Ovary (tissue), 9 donors: ENCODE results near the gene GUCY2F. TPM values are rescaled to one million over a fixed set of nuclear protein-coding genes. Genes with fewer than 3 reads are reported as not detected.

ENCODE experiments used
- DNase-seq, 5 donors: peaks; one replicate each; pipeline ENCODE4 v3.0.0-alpha.2; 2019 to 2020
- H3K27ac ChIP-seq, 2 donors: fragments of 200-600 bp; one replicate each; pipeline versions ENCODE4 v1.5.1 to v1.8.0; 2019 to 2022
- H3K27me3 ChIP-seq: fragments of 200-600 bp; one replicate; pipeline ENCODE4 v1.8.0; 2022
- H3K36me3 ChIP-seq: fragments of 200-600 bp; sonication (generic); one replicate; pipeline ENCODE4 v1.5.1; 2019
- H3K4me1 ChIP-seq: one replicate; pipeline ENCODE4 v1.8.1; 2013; ENCODE audit warnings: mild to moderate bottlenecking, moderate library complexity; ENCODE audit not compliant: insufficient read depth
- H3K4me3 ChIP-seq: fragments of 200-600 bp; sonication (generic); one replicate; pipeline ENCODE4 v1.5.1; 2017
- H3K9me3 ChIP-seq, 2 donors: fragments of 200-600 bp in 1 of 2; sonication (generic) in 1 of 2; one replicate each; pipeline versions ENCODE4 v1.5.1 to v1.8.1; 2013 to 2019; ENCODE audit warnings: mild to moderate bottlenecking in 1 of 2, moderate library complexity in 1 of 2
- CTCF ChIP-seq, 3 donors: fragments of 450-650 bp in 2 of 3; fragments of 200-600 bp in 1 of 3; IDR thresholded peaks; one replicate each; pipeline versions ENCODE4 v1.5.1 to v1.8.0; 2016 to 2022; ENCODE audit warnings: antibody characterized with exemption in 3 of 3, mild to moderate bottlenecking in 1 of 3
- EP300 ChIP-seq: sonication (generic); formaldehyde crosslinking; IDR thresholded peaks from one replicate; pipeline ENCODE4 v1.6.1; 2017; ENCODE audit warnings: antibody characterized with exemption
- POLR2A ChIP-seq: fragments of 450-650 bp; IDR thresholded peaks from one replicate; pipeline ENCODE4 v1.6.1; 2017; ENCODE audit warnings: antibody characterized with exemption, mild to moderate bottlenecking, moderate library complexity
- WGBS, 3 donors: extraction: QIAGEN DNeasy Blood & Tissue Kit in 1 of 3; methylation state at CpG; one replicate each; pipeline versions ENCODE4 v1.1.5 to v1.1.7; 2013 to 2017; 5-methylcytosine and 5-hydroxymethylcytosine counted together
- intact Hi-C, 4 donors: fragments of 100-400 bp; cut with DNase I; formaldehyde crosslinking; loops; one replicate each; pipeline versions ENCODE4 v1.11.0 to v1.15.1; 2022 to 2023
- polyA plus RNA-seq, 2 donors: library from polyadenylated mRNA; stranded (reverse); fragments of 200-250 nt in 1 of 2; fragments of 350-450 nt in 1 of 2; fragmentation: Illumina TruSeq in 1 of 2; extraction: RNeasy Lipid Tissue Mini Kit (QIAGEN cat#74804) in 1 of 2; gene quantifications; one replicate each; pipeline ENCODE4 v1.2.3, GENCODE V29; 2013 to 2014
- total RNA-seq, 7 donors: library from RNA; depleted of rRNA in 2 of 7; stranded (reverse); fragments of >200 nt in 2 of 7; fragmentation: NEBNext Ultra II Directional in 3 of 7; extraction: Animal tissue kit (Norgen Biotek cat#: 25700) in 3 of 7; gene quantifications; one replicate each; pipeline versions ENCODE4 v1.1.0 to v1.2.4, GENCODE V29; 2016 to 2023
- donor health status: DM: no; HTN: no; CAD: no; lungs with moderate emphysema.
- donor health status: DM: no; HTN: no; CAD: no.
- donor health status: Bipolar disorder and iron deficiency.
- donor health status: DM: yes; HTN: yes; CAD: no.
- donor health status: DM: no; HTN: no; CAD: no.
- donor health status: DM: yes; HTN: yes; CAD: no.

The GUCY2F gene
- total and polyA plus RNA-seq, 9 donors = not detected

- Histone ChIP-seq H3K4me1 (no peaks in the 10 kb centered on the region), H3K4me3 (no peak overlapping the region), H3K27ac (no peak overlapping the region), H3K36me3 (no peaks in the 10 kb centered on the region), H3K27me3 (no peaks in the 10 kb centered on the region), H3K9me3 (no peaks in the 10 kb centered on the region)
- intact Hi-C loops = loop anchor here in 1 of 4 donors (5.0 kb wide), 1 partner anchor 972 kb away; no protein-coding TSS in a partner anchor
- WGBS, 3 donors = 17 to 31% (median 22%) methylated on average over 3 of the region's 3 CpGs
- DNase-seq = peak in 2 of 5 donors; percentile 9 to 19
- TF ChIP-seq CTCF (IDR thresholded peaks at IDR 0.05) (peak in 2 of 3 donors; percentile 43 to 59), EP300 (no peak)
Observed at GRCh38 chrX:109384699-109385098, 97.2 kb downstream of the GUCY2F start.

- H3K36me3 ChIP-seq = no peaks in the 10 kb centered on the region
- H3K27ac ChIP-seq = no peak overlapping the region
- WGBS, 3 donors = 79 to 88% (median 80%) methylated on average over 4 of the region's 4 CpGs
- no peaks in the 10 kb centered on the region for H3K4me1 ChIP-seq
- H3K27me3 ChIP-seq = no peaks in the 10 kb centered on the region
- no peak for TF ChIP-seq CTCF (IDR thresholded peaks at IDR 0.05)
- no peak for TF ChIP-seq POLR2A
- no peak for TF ChIP-seq EP300
- no peaks in the 10 kb centered on the region for H3K9me3 ChIP-seq
- no peak overlapping the region for H3K4me3 ChIP-seq
- no peak for DNase-seq
- intact Hi-C loops = no loop called here
Observed at GRCh38 chrX:109382332-109382731, 99.6 kb downstream of the GUCY2F start.

- no peaks in the 10 kb centered on the region for H3K4me1 ChIP-seq
- no peak overlapping the region for H3K27ac ChIP-seq
- H3K9me3 ChIP-seq = no peaks in the 10 kb centered on the region
- TF ChIP-seq CTCF (IDR thresholded peaks at IDR 0.05) = no peak
- TF ChIP-seq POLR2A = no peak
- no peak for TF ChIP-seq EP300
- intact Hi-C loops = no loop called here
- no peak for DNase-seq
- H3K4me3 ChIP-seq = no peak overlapping the region
- no peaks in the 10 kb centered on the region for H3K36me3 ChIP-seq
- WGBS, 3 donors = 50 to 54% (median 51%) methylated on average over 1 of the region's 1 CpG
- H3K27me3 ChIP-seq = no peaks in the 10 kb centered on the region
Observed at GRCh38 chrX:109378281-109378680, 103.6 kb downstream of the GUCY2F start.

- Histone ChIP-seq H3K36me3 (no peaks in the 10 kb centered on the region), H3K4me3 (no peak overlapping the region), H3K27me3 (no peaks in the 10 kb centered on the region), H3K9me3 (no peaks in the 10 kb centered on the region), H3K4me1 (no peaks in the 10 kb centered on the region), H3K27ac (no peak overlapping the region)
- no peak for DNase-seq
- 69 to 80% (median 71%) methylated on average over 1 of the region's 1 CpG for WGBS, 3 donors
- no peak for TF ChIP-seq CTCF (IDR thresholded peaks at IDR 0.05)
- no peak for TF ChIP-seq EP300
- no peak for TF ChIP-seq POLR2A
- intact Hi-C loops = no loop called here
Observed at GRCh38 chrX:109374262-109374960, 107.5 kb downstream of the GUCY2F start.
